ENCODE results near the gene NSL1.

Gene NSL1

GRCh38 chr1:212703991-212704564 is 87.5 kb downstream of the NSL1 start:
- DNase-seq (ENCODE audit: low spot score), result no peak

- DNase-seq (ENCODE audit: low spot score), result no peak
Measured at GRCh38 chr1:212702672-212703071, 88.9 kb downstream of the NSL1 start.

- DNase-seq (ENCODE audit: low spot score), result no peak
Measured at GRCh38 chr1:212701910-212702309, 89.7 kb downstream of the NSL1 start.

GRCh38 chr1:212700892-212701819 is 90.4 kb downstream of the NSL1 start:
- no peak for DNase-seq (ENCODE audit: low spot score)

- DNase-seq (ENCODE audit: low spot score), result no peak
Measured at GRCh38 chr1:212700223-212700891, 91.2 kb downstream of the NSL1 start.

GRCh38 chr1:212699625-212700222 is 91.9 kb downstream of the NSL1 start, which contains the start of gene BATF3:
Gene BATF3 (minus strand): TSS chr1:212699840. CDS start chr1:212699762, 78 bp downstream.
- no peak for DNase-seq (ENCODE audit: low spot score)

GRCh38 chr1:212699104-212699624 is 92.4 kb downstream of the NSL1 start:
- no peak for DNase-seq (ENCODE audit: low spot score)

GRCh38 chr1:212698467-212699103 is 93.0 kb downstream of the NSL1 start:
- DNase-seq (ENCODE audit: low spot score), result no peak

GRCh38 chr1:212696721-212697331 is 94.8 kb downstream of the NSL1 start:
- no peak for DNase-seq (ENCODE audit: low spot score)

- DNase-seq (ENCODE audit: low spot score), result no peak
Measured at GRCh38 chr1:212692774-212693644, 98.6 kb downstream of the NSL1 start.

- DNase-seq (ENCODE audit: low spot score), result no peak
Measured at GRCh38 chr1:212691561-212692071, 100.0 kb downstream of the NSL1 start.

- no peak for DNase-seq (ENCODE audit: low spot score)
Measured at GRCh38 chr1:212690816-212691403, 100.7 kb downstream of the NSL1 start.

GRCh38 chr1:212689758-212690529 is 101.6 kb downstream of the NSL1 start:
- DNase-seq (ENCODE audit: low spot score), result no peak

GRCh38 chr1:212689196-212689725 is 102.3 kb downstream of the NSL1 start:
- DNase-seq (ENCODE audit: low spot score), result no peak

- no peak for DNase-seq (ENCODE audit: low spot score)
Measured at GRCh38 chr1:212688341-212689047, 103.1 kb downstream of the NSL1 start.

GRCh38 chr1:212687811-212688210 is 103.8 kb downstream of the NSL1 start:
- DNase-seq (ENCODE audit: low spot score), result no peak

- DNase-seq (ENCODE audit: low spot score), result no peak
Measured at GRCh38 chr1:212686591-212686990, 105.0 kb downstream of the NSL1 start.

- DNase-seq (ENCODE audit: low spot score), result no peak
Measured at GRCh38 chr1:212686069-212686468, 105.5 kb downstream of the NSL1 start.

Data from COLO829 (cell line).